Ishikawa (cell line): Measurements from ENCODE around the gene BBS9.

Experiments used
- EP300 ChIP-seq: IDR thresholded peaks from 2 replicates; pipeline ENCODE4 v1.6.1; 2012; ENCODE audit warnings: borderline replicate concordance
- RAD21 ChIP-seq: IDR thresholded peaks from 2 replicates; pipeline ENCODE4 v1.6.1; 2012; ENCODE audit warnings: low read depth
- TEAD4 ChIP-seq: IDR thresholded peaks from 2 replicates; pipeline ENCODE4 v1.6.1; 2012
- YY1 ChIP-seq: IDR thresholded peaks from 2 replicates; pipeline ENCODE4 v1.6.1; 2012; ENCODE audit warnings: low read depth
- TF ChIP-seq, protein P1 (sequence below): IDR thresholded peaks from 2 replicates; pipeline ENCODE4 v1.6.1; 2012; ENCODE audit warnings: low read depth, mild to moderate bottlenecking

- TF ChIP-seq TEAD4 = no peak
- no peak for TF ChIP-seq RAD21
- TF ChIP-seq EP300 = no peak
- no peak for TF ChIP-seq YY1
- TF ChIP-seq, protein P1, sequence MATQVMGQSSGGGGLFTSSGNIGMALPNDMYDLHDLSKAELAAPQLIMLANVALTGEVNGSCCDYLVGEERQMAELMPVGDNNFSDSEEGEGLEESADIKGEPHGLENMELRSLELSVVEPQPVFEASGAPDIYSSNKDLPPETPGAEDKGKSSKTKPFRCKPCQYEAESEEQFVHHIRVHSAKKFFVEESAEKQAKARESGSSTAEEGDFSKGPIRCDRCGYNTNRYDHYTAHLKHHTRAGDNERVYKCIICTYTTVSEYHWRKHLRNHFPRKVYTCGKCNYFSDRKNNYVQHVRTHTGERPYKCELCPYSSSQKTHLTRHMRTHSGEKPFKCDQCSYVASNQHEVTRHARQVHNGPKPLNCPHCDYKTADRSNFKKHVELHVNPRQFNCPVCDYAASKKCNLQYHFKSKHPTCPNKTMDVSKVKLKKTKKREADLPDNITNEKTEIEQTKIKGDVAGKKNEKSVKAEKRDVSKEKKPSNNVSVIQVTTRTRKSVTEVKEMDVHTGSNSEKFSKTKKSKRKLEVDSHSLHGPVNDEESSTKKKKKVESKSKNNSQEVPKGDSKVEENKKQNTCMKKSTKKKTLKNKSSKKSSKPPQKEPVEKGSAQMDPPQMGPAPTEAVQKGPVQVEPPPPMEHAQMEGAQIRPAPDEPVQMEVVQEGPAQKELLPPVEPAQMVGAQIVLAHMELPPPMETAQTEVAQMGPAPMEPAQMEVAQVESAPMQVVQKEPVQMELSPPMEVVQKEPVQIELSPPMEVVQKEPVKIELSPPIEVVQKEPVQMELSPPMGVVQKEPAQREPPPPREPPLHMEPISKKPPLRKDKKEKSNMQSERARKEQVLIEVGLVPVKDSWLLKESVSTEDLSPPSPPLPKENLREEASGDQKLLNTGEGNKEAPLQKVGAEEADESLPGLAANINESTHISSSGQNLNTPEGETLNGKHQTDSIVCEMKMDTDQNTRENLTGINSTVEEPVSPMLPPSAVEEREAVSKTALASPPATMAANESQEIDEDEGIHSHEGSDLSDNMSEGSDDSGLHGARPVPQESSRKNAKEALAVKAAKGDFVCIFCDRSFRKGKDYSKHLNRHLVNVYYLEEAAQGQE = no peak
These were observed 66.9 kb downstream of the BBS9 start for GRCh38 chr7:33196221-33196620.
